ENCODE measurements around the gene KRTAP2-1.

Gene KRTAP2-1

DNA sequence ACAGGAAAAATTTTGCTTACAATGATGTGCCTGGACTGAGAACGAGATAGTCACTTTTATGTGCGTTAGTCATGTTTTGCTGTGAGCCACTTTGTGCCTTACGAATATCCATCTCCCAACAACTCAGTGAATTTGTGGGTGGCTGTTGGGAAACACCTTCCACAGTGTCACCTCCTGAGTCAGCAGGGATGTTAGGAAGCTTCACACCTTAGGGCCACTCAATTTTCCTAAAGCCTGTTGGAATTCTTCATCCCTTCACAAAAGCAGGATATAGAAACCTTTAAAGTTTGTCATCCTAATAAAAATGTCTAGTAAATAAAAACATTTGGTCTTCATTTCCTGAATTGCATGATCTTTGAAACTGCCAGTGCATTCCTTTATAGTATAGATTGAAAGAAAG lies 33.9 kb downstream of the KRTAP2-1 start:
- TF ChIP-seq, protein P1, sequence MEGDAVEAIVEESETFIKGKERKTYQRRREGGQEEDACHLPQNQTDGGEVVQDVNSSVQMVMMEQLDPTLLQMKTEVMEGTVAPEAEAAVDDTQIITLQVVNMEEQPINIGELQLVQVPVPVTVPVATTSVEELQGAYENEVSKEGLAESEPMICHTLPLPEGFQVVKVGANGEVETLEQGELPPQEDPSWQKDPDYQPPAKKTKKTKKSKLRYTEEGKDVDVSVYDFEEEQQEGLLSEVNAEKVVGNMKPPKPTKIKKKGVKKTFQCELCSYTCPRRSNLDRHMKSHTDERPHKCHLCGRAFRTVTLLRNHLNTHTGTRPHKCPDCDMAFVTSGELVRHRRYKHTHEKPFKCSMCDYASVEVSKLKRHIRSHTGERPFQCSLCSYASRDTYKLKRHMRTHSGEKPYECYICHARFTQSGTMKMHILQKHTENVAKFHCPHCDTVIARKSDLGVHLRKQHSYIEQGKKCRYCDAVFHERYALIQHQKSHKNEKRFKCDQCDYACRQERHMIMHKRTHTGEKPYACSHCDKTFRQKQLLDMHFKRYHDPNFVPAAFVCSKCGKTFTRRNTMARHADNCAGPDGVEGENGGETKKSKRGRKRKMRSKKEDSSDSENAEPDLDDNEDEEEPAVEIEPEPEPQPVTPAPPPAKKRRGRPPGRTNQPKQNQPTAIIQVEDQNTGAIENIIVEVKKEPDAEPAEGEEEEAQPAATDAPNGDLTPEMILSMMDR (conservative IDR thresholded peaks at IDR 0.05) = no peak
- H3K27ac ChIP-seq = no peak overlapping the region

DNA sequence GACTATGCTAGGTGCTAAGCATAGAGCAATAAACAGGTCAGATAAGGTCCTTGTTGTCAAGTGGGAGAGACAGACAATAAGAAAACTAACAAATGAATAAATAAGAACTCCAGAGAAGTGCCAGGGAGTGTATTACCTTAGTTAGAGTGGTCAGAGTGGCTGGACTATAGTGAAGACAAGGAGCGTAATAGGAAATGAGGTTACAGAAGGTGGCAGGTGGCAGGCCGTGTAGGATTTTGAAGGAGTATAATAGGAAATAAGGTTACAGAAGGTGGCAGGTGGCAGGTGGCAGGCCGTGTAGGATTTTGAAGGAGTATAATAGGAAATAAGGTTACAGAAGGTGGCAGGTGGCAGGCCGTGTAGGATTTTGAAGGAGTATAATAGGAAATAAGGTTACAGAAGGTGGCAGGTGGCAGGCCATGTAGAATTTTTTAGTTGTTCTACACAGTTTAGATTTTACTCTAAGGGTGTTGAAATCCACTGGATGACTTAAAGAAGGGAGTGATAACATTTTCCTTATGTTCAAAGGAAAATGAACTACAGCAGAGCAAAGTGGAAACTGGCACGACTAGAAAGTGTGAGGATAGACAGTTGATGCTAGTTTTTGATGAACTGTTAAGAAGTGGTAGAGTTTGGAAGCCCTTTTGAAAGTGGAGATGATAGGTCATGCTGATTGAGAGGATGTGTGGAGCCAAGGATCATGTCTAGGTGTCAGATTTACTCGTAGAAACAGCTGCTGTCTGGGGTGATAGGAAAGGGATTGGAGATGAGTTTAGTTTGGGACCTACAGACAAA lies 34.6 kb downstream of the KRTAP2-1 start:
- H3K27ac ChIP-seq = no peak overlapping the region
- TF ChIP-seq, protein P1 (conservative IDR thresholded peaks at IDR 0.05) = no peak

- peak overlapping the region; percentile 61 for H3K27ac ChIP-seq
- TF ChIP-seq, protein P1 (conservative IDR thresholded peaks at IDR 0.05) = no peak
These were observed 36.7 kb downstream of the KRTAP2-1 start for GRCh38 chr17:41010441-41010840.

- H3K27ac ChIP-seq = peak overlapping the region; percentile 61
- TF ChIP-seq, protein P1 (conservative IDR thresholded peaks at IDR 0.05) = no peak
These were observed 37.2 kb downstream of the KRTAP2-1 start for GRCh38 chr17:41009936-41010335.

DNA sequence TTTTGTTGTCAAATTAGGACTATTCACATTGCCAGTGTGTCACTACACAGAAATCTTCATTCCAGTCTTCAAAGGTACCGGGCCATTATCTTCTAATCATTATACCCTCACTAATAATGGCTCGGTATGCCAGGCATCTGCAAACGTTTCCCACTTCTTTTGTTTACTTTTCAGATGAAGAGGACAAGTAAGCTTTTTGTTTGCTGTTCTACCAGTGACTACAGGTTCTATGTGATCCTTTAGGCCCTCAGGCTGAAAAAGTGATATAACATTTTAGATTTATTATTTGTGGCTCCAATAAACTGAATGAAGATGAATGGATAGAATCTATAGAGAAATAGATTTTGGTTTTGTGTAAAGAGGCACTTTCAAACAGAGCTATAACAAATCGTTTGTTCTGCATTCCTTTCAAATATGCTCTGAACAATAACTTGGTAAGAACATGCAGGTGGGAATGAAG lies 37.8 kb downstream of the KRTAP2-1 start:
- peak overlapping the region; percentile 61 for H3K27ac ChIP-seq
- TF ChIP-seq, protein P1 (conservative IDR thresholded peaks at IDR 0.05) = no peak

GRCh38 chr17:41008811-41009210 lies 38.3 kb downstream of the KRTAP2-1 start, which contains the start of gene KRTAP3-1:
Gene KRTAP3-1 (minus strand): TSS chr17:41009128. CDS start chr17:41009074, 54 bp downstream.
- TF ChIP-seq, protein P1 (conservative IDR thresholded peaks at IDR 0.05) = no peak
- peak within 1 kb of the TSS; percentile 61 for H3K27ac ChIP-seq

DNA sequence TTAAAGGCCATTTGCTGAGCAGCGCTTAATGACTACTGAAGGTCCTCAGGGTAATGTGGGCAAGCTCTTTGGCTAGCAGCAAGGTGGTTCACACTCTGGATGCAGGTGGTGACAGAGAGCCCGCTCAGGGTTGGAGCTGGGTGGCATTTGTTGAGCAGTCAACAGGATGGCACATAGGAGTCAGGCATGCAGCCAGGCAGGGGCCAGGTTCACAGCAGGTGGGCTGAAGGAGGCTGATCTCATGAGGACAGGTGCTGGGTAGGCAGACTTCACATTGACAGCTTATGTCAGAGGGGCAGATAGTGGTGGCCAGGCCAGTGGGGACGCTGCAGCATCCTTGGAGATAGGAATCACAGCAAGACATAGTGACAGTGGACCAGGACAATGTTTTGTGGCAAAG lies 42.7 kb downstream of the KRTAP2-1 start:
- TF ChIP-seq, protein P1 (conservative IDR thresholded peaks at IDR 0.05) = no peak
- H3K27ac ChIP-seq = no peak overlapping the region
